ENCODE results near the gene ATP7A. TPM values are rescaled to one million over a fixed set of nuclear protein-coding genes. Genes with fewer than 3 reads are reported as not detected.
"Not testable (repeated sequence)": the region's sequence is repeated elsewhere in the genome, so short reads cannot be mapped to it uniquely, and the experiment has no call there.

The ATP7A gene
- total RNA-seq, 1 donor from 2014 or later = 2.4 TPM

- DNase-seq (ENCODE audit: low read depth) (no peak), FAIRE-seq (no peak)
- TF ChIP-seq CTCF (IDR thresholded peaks at IDR 0.05; ENCODE audit: insufficient read depth, low read length, severe bottlenecking) = no peak
- H3K36me3 ChIP-seq (ENCODE audit: control insufficient read depth, insufficient read depth, low read length) = no peaks in the 10 kb centered on the region
- H3K27me3 ChIP-seq (ENCODE audit: control insufficient read depth, insufficient read depth, low read length) = no peaks in the 10 kb centered on the region
- H3K4me3 ChIP-seq (ENCODE audit: low read depth, low read length) = no peak overlapping the region
Measured at GRCh38 chrX:78046362-78046761, 135.9 kb downstream of the ATP7A start.

- FAIRE-seq (no peak), DNase-seq (ENCODE audit: low read depth) (no peak)
- Histone ChIP-seq H3K27me3 (ENCODE audit: control insufficient read depth, insufficient read depth, low read length) (no peaks in the 10 kb centered on the region), H3K36me3 (ENCODE audit: control insufficient read depth, insufficient read depth, low read length) (no peaks in the 10 kb centered on the region), H3K4me3 (ENCODE audit: low read depth, low read length) (no peak overlapping the region)
- no peak for TF ChIP-seq CTCF (IDR thresholded peaks at IDR 0.05; ENCODE audit: insufficient read depth, low read length, severe bottlenecking)
Measured at GRCh38 chrX:78048052-78048451, 137.6 kb downstream of the ATP7A start.

DNA sequence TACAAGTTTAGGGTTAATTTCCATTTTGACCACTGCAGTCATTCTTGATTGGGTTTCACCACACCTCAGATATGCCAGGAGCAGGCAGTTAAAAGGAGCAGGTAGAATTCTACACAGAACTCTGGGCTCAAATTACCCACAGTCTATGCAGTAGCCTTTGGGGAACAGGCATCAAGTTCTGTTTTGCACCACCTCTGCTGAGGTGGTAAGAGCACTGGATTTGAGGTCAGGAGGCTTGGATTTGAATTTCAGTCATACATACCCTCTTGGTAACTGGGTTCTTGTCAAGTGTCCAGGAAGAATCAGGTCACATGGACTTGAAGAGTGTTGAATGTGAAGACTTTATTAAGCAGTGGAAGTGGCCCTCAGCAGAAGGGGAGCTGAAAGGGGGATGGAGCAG, 153.2 kb downstream of the ATP7A start:
- DNase-seq (ENCODE audit: low read depth) (no peak), FAIRE-seq (no peak)
- Histone ChIP-seq H3K27me3 (ENCODE audit: control insufficient read depth, insufficient read depth, low read length) (no peaks in the 10 kb centered on the region), H3K4me3 (ENCODE audit: low read depth, low read length) (no peak overlapping the region), H3K36me3 (ENCODE audit: control insufficient read depth, insufficient read depth, low read length) (no peaks in the 10 kb centered on the region)
- no peak for TF ChIP-seq CTCF (IDR thresholded peaks at IDR 0.05; ENCODE audit: insufficient read depth, low read length, severe bottlenecking)

GRCh38 chrX:78064152-78064551, 153.7 kb downstream of the ATP7A start:
- Histone ChIP-seq H3K27me3 (ENCODE audit: control insufficient read depth, insufficient read depth, low read length) (no peaks in the 10 kb centered on the region), H3K4me3 (ENCODE audit: low read depth, low read length) (no peak overlapping the region), H3K36me3 (ENCODE audit: control insufficient read depth, insufficient read depth, low read length) (no peaks in the 10 kb centered on the region)
- no peak for DNase-seq (ENCODE audit: low read depth)
- FAIRE-seq = no peak
- no peak for TF ChIP-seq CTCF (IDR thresholded peaks at IDR 0.05; ENCODE audit: insufficient read depth, low read length, severe bottlenecking)

- DNase-seq (ENCODE audit: low read depth) = peak; percentile 79
- not testable (repeated sequence) for H3K36me3 ChIP-seq (ENCODE audit: control insufficient read depth, insufficient read depth, low read length); FAIRE-seq; H3K27me3 ChIP-seq (ENCODE audit: control insufficient read depth, insufficient read depth, low read length); H3K4me3 ChIP-seq (ENCODE audit: low read depth, low read length)
Measured at GRCh38 chrX:78064698-78065601, 154.5 kb downstream of the ATP7A start.

- no peak for TF ChIP-seq CTCF (IDR thresholded peaks at IDR 0.05; ENCODE audit: insufficient read depth, low read length, severe bottlenecking)
- Histone ChIP-seq H3K4me3 (ENCODE audit: low read depth, low read length) (no peak overlapping the region), H3K36me3 (ENCODE audit: control insufficient read depth, insufficient read depth, low read length) (no peaks in the 10 kb centered on the region), H3K27me3 (ENCODE audit: control insufficient read depth, insufficient read depth, low read length) (no peaks in the 10 kb centered on the region)
- no peak for FAIRE-seq
- DNase-seq (ENCODE audit: low read depth) = peak; percentile 20
Measured at GRCh38 chrX:78066110-78066509, 155.6 kb downstream of the ATP7A start.
